GM19193 (cell line): ENCODE data around the gene CAMKK1.

Source experiments
- POLR2A ChIP-seq: IDR thresholded peaks from 4 replicates; pipeline ENCODE4 v1.6.1; 2011; ENCODE audit not compliant: insufficient read depth, insufficient read length; ENCODE audit errors: extremely low read depth

Gene CAMKK1

DNA sequence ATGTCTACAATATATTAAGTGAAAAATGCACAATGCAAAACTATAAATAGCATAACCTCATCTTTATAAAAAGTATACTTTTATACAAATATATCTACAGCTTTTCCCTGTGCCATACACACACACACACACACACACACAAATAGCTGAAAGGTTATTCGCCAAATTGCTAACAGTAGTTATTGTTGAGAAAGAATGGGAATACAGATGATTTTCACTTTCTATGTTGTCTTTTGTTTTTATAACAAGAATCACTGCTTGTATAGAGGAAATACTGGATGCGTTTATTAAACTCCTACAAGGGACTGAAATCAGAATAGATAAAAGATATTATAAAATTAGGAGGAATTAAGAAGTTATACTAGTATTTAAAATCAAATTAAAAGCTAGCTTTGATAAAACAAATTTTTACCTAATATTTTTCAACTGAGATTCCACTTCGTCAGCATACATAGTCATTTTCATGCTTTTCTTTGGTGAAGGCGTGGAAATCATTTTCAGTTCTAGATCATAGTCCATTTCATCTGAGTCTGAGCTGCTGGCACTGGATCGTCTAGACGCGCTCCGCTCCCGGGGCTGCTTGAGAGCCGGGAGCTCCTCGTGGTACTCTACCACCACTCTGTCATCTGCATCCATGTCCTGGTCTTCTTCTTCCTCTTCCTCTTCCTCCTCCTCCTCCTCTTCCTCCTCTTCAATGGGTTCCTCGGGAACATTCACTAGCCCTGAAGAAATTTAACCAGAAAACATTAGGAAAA, 74.8 kb downstream of the CAMKK1 start:
- TF ChIP-seq POLR2A: no peak

DNA sequence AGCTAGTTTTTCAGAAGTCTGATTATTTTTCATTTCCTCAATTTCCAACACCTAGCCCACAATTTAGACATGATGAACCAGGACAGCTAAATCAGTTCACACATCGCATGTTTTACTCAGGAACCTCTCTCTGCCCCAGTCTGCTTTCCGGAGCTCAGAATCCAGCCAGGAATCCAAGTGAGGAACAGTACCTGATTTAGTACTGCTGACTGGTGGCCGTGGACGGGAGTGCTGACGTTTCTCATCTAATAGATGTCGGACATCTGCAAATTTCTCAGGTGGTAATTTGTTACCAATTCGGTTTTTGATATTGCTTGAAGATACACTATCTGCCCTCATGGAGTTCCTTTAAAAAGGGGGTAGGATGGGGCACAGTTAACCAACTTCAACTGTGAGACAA, 76.9 kb downstream of the CAMKK1 start:
- TF ChIP-seq POLR2A: no peak

DNA sequence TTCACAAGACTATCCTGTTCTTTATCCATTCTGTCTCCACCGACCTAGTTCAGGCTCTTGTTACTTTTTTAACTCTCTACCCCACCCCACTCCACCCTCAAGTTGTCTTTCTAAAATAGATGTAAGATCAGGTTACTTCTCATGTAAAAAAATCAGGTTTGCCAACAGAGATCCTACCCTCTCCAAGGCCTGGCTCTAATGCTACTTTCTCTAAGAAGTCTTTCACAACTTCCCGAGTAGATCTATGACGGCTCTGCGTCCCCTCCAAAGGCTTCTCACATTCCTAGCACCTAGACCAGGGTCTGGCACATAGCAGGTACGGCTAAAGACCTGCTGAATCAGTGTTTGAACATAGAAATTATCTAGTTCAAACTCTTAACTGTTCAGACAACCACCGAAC, 77.7 kb downstream of the CAMKK1 start:
- no peak for TF ChIP-seq POLR2A

DNA sequence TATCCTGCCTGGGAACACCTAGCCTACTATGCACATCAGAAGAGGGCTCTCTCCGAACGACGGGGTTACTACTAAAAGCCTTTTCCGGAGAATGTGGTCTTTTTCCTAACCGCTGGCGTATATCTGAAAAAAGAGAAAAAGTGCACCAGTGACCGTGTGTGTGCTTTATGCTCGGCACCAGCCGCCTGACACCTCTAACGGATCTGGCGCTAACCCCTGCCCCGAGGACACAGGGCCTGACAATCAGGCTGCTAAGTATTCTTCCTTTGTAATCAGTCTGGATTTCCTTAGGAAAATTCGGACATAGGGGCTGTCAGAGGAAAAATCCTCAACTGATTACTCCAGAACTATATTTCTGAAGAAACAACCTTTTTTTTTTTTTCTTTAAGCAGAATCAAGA, 78.5 kb downstream of the CAMKK1 start:
- no peak for TF ChIP-seq POLR2A

DNA sequence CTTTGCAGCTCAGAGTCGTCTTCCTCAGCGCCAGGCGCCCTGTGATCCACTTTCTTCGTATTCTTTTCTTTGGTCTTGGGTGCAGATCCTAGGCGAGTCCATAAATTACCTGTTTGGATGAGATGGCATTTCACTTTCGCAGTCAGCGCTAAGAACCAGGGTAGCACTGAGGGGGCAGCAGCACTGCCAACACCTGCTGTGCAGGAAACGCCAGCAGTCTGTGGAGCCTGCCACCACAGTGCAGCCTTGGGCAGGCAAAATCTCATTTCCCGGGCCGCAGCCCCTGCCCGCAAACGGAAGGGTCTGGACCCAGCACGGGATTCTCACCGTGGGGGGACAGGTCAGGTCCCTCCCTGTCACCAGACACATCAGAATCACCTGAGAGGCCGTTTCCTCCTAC, 79.7 kb downstream of the CAMKK1 start:
- no peak for TF ChIP-seq POLR2A

DNA sequence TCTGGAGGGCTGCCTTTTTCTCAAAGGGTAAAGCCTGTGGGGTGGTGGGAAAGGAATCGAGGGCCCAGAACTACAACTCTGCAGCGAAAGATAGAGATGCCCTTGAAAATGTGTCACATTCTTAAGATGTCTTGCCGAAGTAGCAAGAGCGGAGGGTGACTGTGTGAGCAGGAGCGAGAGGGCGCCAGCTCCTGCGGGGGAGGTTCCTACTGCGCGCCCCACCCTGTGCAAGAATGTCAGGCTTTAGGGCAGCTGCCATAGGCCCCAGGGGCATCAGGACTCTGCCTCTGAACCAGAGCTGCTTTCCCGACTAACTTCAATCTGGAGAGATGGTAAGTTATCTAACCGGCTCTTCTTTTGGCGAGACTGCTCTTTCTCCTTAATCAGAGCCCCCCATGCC, 80.1 kb downstream of the CAMKK1 start:
- no peak for TF ChIP-seq POLR2A

DNA sequence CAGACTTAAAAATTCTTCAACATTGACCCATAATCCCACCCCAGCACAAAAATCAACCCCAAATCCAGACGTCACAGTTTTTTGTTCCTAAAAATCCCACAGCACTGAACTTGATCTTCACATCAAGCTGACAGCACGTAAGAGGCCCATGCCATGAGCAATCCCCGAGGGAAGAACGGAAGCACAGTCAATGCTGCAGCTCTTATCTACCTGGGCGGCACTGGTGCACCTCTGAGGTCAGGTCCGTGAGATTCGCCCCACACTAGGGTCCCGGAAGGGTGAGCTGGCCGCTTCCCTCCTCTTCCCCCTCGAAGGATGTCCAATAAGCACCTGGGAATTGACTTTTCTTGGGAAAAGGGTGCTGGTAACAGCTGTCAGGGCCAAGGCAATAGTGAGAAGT, 80.6 kb downstream of the CAMKK1 start:
- no peak for TF ChIP-seq POLR2A
